Spleen (tissue), 7 donors: ENCODE results near the gene MGAT5.

Experiments
- POLR2AphosphoS5 ChIP-seq, 3 donors: sonication (generic); formaldehyde crosslinking; IDR thresholded peaks; one replicate each; pipeline ENCODE4 v1.5.1; 2017; ENCODE audit warnings: antibody characterized with exemption in 3 of 3
- TF ChIP-seq, protein P1 (sequence below), 11 experiments: fragments of 200-600 bp in 7 of 11; fragments of 450-650 bp in 4 of 11; sonication (generic) in 4 of 11; IDR thresholded peaks in 8 of 11; conservative IDR thresholded peaks in 3 of 11; 1 replicate in 7 of 11; 2 replicates in 4 of 11; pipeline versions ENCODE4 v1.4.0 to v1.8.0; 2016 to 2021; ENCODE audit warnings: antibody characterized with exemption in 11 of 11, inconsistent platforms in 4 of 11, mild to moderate bottlenecking in 1 of 11
- donor health status: DM: no; HTN: no; CAD: no; lungs with moderate emphysema.
- donor health status: DM: no; HTN: no; CAD: no.
- donor health status: DM: no; HTN: no; CAD: no.

DNA sequence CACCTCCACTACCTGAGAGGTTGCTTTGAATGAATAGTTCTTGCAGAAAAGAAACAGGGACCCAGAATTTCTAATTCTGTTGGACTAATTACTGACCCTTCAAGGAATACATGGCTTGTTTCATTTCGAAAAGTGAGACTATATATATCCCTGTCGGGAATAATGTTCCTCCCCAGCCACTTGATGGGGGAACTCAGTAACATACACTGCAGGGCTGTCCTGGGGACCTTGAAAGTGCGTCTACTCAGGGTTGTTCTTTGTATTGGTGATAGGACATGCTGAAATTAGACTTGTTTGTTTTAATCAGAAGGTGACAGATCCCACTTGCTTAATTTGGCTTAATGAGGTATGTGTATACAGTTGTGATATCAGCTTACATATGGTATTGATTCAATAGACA, 25.5 kb downstream of the MGAT5 start:
- TF ChIP-seq, protein P1, sequence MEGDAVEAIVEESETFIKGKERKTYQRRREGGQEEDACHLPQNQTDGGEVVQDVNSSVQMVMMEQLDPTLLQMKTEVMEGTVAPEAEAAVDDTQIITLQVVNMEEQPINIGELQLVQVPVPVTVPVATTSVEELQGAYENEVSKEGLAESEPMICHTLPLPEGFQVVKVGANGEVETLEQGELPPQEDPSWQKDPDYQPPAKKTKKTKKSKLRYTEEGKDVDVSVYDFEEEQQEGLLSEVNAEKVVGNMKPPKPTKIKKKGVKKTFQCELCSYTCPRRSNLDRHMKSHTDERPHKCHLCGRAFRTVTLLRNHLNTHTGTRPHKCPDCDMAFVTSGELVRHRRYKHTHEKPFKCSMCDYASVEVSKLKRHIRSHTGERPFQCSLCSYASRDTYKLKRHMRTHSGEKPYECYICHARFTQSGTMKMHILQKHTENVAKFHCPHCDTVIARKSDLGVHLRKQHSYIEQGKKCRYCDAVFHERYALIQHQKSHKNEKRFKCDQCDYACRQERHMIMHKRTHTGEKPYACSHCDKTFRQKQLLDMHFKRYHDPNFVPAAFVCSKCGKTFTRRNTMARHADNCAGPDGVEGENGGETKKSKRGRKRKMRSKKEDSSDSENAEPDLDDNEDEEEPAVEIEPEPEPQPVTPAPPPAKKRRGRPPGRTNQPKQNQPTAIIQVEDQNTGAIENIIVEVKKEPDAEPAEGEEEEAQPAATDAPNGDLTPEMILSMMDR (IDR thresholded peaks at IDR 0.05 in 8 of 11, conservative IDR thresholded peaks at IDR 0.05 in 3 of 11) = no peak
- no peak for TF ChIP-seq POLR2AphosphoS5 (IDR thresholded peaks at IDR 0.05)
